ENCODE data around the gene CELF4. TPM values are rescaled to one million over a fixed set of nuclear protein-coding genes. Genes with fewer than 3 reads are reported as not detected.

CELF4 gene
- total and polyA plus RNA-seq, 2 of the 4 experiments (the other 2 are of a cell fraction): not detected

DNA sequence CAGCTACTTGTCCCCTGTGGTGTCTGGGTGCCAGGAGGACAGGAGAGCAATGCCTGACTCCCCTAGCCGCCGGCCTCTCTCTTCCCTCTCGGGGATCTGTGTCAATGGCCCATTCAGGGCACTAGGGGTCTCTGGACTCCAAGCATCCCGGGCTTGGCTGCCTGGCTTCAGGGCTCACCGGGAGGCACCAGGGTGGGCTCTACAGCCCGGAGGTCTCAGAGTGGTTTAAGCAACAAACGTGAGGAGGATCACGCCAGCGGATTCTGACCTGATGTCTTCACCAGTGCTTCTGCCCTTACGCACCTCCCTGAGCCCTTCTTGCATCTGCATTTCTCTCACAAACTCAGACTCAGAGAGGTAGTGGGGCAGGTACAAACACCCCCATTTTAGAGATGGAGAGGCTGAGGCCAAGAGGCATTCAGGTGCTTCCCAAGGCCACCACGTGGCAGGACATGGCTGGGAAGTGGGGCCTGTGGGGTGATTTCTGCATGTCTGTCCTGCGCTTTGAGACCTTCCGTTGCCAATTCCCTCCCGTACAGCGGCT lies 243.0 kb downstream of the CELF4 start:
- ATAC-seq (ENCODE audit: low read depth) (peak; percentile 93), DNase-seq (peak; percentile 21)
- no peak overlapping the region for H3K14ac ChIP-seq (replicated peaks; ENCODE audit: low read depth, low read length)
- H4K91ac ChIP-seq (ENCODE audit: insufficient read depth, low read depth, low read length): no peak overlapping the region
- no peak overlapping the region for H4K8ac ChIP-seq (ENCODE audit: low read depth in 2 of 2, low read length in 2 of 2)
- H3K9ac ChIP-seq (ENCODE audit: low read depth, low read length): no peak overlapping the region
- dilution Hi-C loops (cut with HindIII; ENCODE audit: low sequenced_read_pairs, unreplicated experiment) (no loop called here), in situ Hi-C loops (cut with MboI; ENCODE audit: low sequenced_read_pairs) (no loop called here), intact Hi-C loops (cut with micrococcal nuclease) (loop anchor here (1.0 to 5.0 kb wide), 2 partner anchors 215 to 380 kb away; no protein-coding TSS in a partner anchor)
- no peaks in the 10 kb centered on the region for H3K4me1 ChIP-seq (ENCODE audit: control insufficient read depth, insufficient read depth, low read length)
- no peaks in the 10 kb centered on the region for H3K79me1 ChIP-seq (ENCODE audit: low read depth in 1 of 2, low read length in 2 of 2)
- no peak overlapping the region for H2BK20ac ChIP-seq (ENCODE audit: low read depth, low read length)
- no peak overlapping the region for H2AK5ac ChIP-seq (ENCODE audit: low read depth, low read length)
- TF ChIP-seq RAD21 (IDR thresholded peaks at IDR 0.05; ENCODE audit: low read length) (peak; percentile 61), NFE2L2 (IDR thresholded peaks at IDR 0.05; ENCODE audit: low read depth, low read length) (no peak), SMC3 (IDR thresholded peaks at IDR 0.05; ENCODE audit: low read depth, low read length) (peak; percentile 39; the same call in 1 of the 2 replicates)
- TF ChIP-seq, protein P1, sequence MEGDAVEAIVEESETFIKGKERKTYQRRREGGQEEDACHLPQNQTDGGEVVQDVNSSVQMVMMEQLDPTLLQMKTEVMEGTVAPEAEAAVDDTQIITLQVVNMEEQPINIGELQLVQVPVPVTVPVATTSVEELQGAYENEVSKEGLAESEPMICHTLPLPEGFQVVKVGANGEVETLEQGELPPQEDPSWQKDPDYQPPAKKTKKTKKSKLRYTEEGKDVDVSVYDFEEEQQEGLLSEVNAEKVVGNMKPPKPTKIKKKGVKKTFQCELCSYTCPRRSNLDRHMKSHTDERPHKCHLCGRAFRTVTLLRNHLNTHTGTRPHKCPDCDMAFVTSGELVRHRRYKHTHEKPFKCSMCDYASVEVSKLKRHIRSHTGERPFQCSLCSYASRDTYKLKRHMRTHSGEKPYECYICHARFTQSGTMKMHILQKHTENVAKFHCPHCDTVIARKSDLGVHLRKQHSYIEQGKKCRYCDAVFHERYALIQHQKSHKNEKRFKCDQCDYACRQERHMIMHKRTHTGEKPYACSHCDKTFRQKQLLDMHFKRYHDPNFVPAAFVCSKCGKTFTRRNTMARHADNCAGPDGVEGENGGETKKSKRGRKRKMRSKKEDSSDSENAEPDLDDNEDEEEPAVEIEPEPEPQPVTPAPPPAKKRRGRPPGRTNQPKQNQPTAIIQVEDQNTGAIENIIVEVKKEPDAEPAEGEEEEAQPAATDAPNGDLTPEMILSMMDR (conservative IDR thresholded peaks at IDR 0.05; ENCODE audit: low read depth, low read length): peak; percentile 71
- H3K36me3 ChIP-seq (ENCODE audit: control insufficient read depth, insufficient read depth, low read length): no peaks in the 10 kb centered on the region
- H3K23ac ChIP-seq (ENCODE audit: low read depth, low read length): no peak overlapping the region
- H4K20me1 ChIP-seq (ENCODE audit: insufficient read depth, low read length): no peaks in the 10 kb centered on the region
- POLR2A ChIA-PET (ENCODE audit: unreplicated experiment): no interaction called here
- H2AK9ac ChIP-seq (replicated peaks; ENCODE audit: low read depth, low read length, poor library complexity): no peak overlapping the region
- no peak overlapping the region for H3K4me2 ChIP-seq (ENCODE audit: low read depth, low read length)
- no peak overlapping the region for H3K18ac ChIP-seq (ENCODE audit: low read depth, low read length)
- no peak overlapping the region for H3K4ac ChIP-seq (ENCODE audit: low read depth, low read length)
- no peak overlapping the region for H4K5ac ChIP-seq (ENCODE audit: low read depth, low read length)
- no peak overlapping the region for H3K4me3 ChIP-seq (ENCODE audit: insufficient read depth, low read depth, low read length)
- peaks cover 43% of the 10 kb centered on the region for H3K27me3 ChIP-seq (ENCODE audit: control insufficient read depth, insufficient read depth, low read length)
- H2BK5ac ChIP-seq (ENCODE audit: low read depth, low read length, poor library complexity, severe bottlenecking): no peak overlapping the region
- WGBS, 2 experiments (ENCODE audit: extremely low coverage in 2 of 2, insufficient read length in 1 of 2): 7% methylated on average over 4 of the region's 15 CpGs; no CpG with 5 or more reads in 1 of the 2 experiments
- no peak overlapping the region for H3K56ac ChIP-seq (ENCODE audit: extremely low read depth, insufficient read depth, low read length)
- BruUV-seq (replicated peaks): no TSS peak
- H2BK15ac ChIP-seq (ENCODE audit: low read depth, low read length): no peak overlapping the region
- CTCF ChIA-PET: interaction anchor here (0.8 to 1.3 kb wide), 2 partner anchors 14 to 380 kb away, joined by 3 to 4 read pairs; no protein-coding TSS in a partner anchor
- H2AFZ ChIP-seq (replicated peaks; ENCODE audit: low read length, poor library complexity): peak overlapping the region; percentile 13
- no peak overlapping the region for H3K27ac ChIP-seq (ENCODE audit: insufficient read depth, low read length)
- H3K9me3 ChIP-seq (ENCODE audit: control insufficient read depth, insufficient read depth, low read length): no peaks in the 10 kb centered on the region
- no peaks in the 10 kb centered on the region for H3K9me1 ChIP-seq (ENCODE audit: insufficient read depth, low read length)
- no peak overlapping the region for H2BK120ac ChIP-seq (ENCODE audit: low read depth, low read length)
